Activated CD4-positive, CD25-positive, alpha-beta regulatory T cell treated with anti-CD3 and anti-CD28 coated beads, Interleukin-2, amount 50 U/mL, for 24 hours (primary cell): ENCODE data around the gene SUN1.

ENCODE experiments used
- ATAC-seq, 2 donors: fragments of 150-1000 bp; cut with Tn5 transposase; one replicate each; pipeline ENCODE4 v1.10.0; 2021; ENCODE audit warnings: mild to moderate bottlenecking in 1 of 2, moderate library complexity in 1 of 2

The SUN1 gene

GRCh38 chr7:880450-880849 is 48.2 kb downstream of the SUN1 start:
- no peak for ATAC-seq

GRCh38 chr7:881441-882234 is 49.4 kb downstream of the SUN1 start:
- ATAC-seq, result no peak

- no peak for ATAC-seq
These were observed 50.2 kb downstream of the SUN1 start for GRCh38 chr7:882336-883035.

GRCh38 chr7:883055-884021 is 51.1 kb downstream of the SUN1 start:
- ATAC-seq, result no peak

- no peak for ATAC-seq
These were observed 52.1 kb downstream of the SUN1 start for GRCh38 chr7:884191-885003.

GRCh38 chr7:885261-885892 is 53.1 kb downstream of the SUN1 start:
- ATAC-seq, result no peak

- no peak for ATAC-seq
These were observed 53.8 kb downstream of the SUN1 start for GRCh38 chr7:885893-886625.

- no peak for ATAC-seq
These were observed 54.6 kb downstream of the SUN1 start for GRCh38 chr7:886626-887487.

GRCh38 chr7:887488-887820 is 55.2 kb downstream of the SUN1 start:
- no peak for ATAC-seq

GRCh38 chr7:888081-889024 is 56.1 kb downstream of the SUN1 start:
- no peak for ATAC-seq

- no peak for ATAC-seq
These were observed 56.7 kb downstream of the SUN1 start for GRCh38 chr7:889025-889390.

GRCh38 chr7:889391-889790 is 57.1 kb downstream of the SUN1 start:
- no peak for ATAC-seq

- ATAC-seq, result no peak
These were observed 58.6 kb downstream of the SUN1 start for GRCh38 chr7:890868-891267.

GRCh38 chr7:891291-891690 is 59.0 kb downstream of the SUN1 start:
- ATAC-seq, result no peak

GRCh38 chr7:891805-892204 is 59.5 kb downstream of the SUN1 start:
- no peak for ATAC-seq

GRCh38 chr7:892648-893593 is 60.6 kb downstream of the SUN1 start:
- ATAC-seq, result no peak

GRCh38 chr7:893686-894085 is 61.4 kb downstream of the SUN1 start:
- ATAC-seq, result no peak
